IPS DF 19.7 (cell line): ENCODE measurements around the gene OR56A4.
A peak's percentile ranks its signal among the peaks of the same experiment; 100 is the strongest.

Experiments
- DNase-seq: peaks from one replicate; pipeline ENCODE4 v3.0.0-alpha.2; 2013; ENCODE audit warnings: low read depth, low spot score

OR56A4 gene, protein sequence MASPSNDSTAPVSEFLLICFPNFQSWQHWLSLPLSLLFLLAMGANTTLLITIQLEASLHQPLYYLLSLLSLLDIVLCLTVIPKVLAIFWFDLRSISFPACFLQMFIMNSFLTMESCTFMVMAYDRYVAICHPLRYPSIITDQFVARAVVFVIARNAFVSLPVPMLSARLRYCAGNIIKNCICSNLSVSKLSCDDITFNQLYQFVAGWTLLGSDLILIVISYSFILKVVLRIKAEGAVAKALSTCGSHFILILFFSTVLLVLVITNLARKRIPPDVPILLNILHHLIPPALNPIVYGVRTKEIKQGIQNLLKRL

DNA sequence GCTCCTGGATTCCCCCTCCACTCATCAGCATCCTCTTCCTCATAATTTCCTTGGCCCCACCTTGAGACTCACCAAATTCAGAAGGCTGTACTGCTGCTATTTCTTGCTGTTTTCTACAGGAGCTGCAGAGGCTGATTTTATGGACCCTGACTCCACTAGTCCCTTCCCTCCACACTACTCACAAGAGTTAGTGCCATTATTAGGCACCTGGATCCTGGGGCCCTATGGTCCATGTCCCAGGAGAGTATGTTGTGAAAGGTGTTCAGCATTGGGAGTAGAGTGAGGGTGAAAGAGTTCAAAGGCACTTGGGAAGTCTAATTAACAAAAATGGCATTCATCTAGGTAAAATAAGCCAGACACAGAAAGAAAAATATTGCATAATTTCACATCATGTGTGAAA is at the start of gene OR56A4:
Gene OR56A4 (minus strand): TSS at position 101 of the 400 bp plus-strand sequence. CDS start 3,954 bp downstream, outside the sequence.
- no peak for DNase-seq

DNA sequence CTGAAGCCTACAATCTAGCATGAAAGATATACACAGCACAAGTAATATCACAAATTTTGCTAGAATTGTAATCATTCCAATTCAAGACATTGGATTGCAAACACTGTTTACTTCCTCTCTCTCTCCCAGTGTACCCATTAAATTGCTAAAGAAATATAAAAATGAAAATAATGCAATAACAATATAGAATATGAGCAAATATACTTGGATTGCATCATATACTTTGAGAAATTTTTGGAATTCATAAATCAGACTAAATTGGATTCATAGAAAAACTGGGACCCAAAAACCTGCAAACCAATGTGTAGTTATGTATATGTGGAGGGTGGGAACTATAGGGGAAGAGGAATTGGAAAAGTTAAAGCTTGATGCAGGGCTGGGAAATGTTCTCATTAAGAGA is 48.8 kb upstream of the OR56A4 start:
- no peak for DNase-seq

DNA sequence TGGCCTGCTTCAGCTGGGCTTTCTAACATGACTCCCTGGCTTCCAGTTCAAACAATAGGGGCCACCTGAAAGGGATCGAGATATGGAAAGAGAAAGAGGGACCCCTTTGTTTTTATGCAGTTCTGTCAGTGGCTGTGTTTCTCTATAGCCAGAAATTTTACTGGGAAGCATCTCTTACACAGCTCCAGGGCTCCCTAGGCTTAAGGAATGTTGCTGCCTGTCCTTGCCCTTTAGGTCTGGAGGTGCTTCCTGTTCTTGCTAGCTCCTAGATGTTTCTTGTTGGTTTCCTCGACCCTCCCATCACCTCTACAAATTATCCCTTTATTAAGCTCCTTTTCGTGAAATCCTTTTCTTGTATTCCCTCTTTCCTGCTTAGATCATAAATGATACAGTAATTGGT is 45.6 kb upstream of the OR56A4 start:
- no peak for DNase-seq

DNA sequence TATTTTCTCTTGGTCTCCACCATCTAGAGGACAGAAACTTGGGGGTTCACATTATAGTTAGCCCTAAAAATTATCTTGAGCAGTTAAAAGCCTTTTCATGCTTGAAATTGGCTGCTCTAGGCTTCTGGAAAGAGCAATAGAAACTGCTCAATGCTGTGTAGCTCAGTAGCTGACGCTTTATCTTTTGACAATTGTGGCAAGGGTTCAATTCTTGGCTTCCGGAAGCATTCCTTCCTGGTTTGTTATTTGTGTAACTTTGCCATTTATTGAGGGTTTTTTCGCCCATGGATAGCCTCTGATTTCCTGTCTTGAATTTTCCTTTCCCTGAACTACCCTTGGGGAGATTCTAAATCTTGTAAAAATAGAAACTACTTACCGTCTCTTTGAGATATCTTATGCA is 34.1 kb upstream of the OR56A4 start:
- DNase-seq = no peak

DNA sequence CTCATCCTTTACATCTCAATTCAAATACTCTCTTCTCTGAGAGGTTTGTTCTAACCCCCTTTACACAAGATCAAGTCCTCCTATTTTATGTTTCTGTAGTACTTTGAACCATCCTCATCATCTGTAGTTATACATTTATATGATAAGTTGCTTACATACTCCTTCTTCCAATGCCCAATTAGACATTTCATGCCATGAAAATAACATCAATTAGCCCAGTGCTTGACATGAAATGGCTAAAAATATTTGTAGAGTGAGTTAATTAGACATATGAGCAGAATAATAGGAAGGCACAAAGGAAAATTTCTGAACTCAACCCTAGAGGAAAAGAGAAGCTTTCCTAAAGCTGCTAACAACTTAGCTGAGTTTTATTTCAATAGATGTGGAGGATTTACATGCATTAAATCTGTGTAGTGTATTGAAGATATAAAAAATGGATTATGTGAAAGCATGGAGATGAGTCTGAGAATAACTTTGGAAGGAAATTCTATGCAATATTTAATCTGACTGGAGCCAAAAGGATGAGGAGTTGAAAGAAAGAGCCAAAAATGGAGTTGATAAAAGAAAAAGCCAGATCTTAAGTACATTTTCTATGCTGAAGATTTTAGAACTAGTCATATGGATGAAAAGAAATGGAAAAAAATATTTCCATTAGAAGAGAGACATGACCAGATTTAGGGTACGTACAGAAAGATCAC is 24.1 kb upstream of the OR56A4 start, which contains the start of gene OR56A1:
Gene OR56A1 (minus strand): TSS at position 51 of the 698 bp plus-strand sequence. CDS start 3,066 bp downstream, outside the sequence.
- DNase-seq = no peak

DNA sequence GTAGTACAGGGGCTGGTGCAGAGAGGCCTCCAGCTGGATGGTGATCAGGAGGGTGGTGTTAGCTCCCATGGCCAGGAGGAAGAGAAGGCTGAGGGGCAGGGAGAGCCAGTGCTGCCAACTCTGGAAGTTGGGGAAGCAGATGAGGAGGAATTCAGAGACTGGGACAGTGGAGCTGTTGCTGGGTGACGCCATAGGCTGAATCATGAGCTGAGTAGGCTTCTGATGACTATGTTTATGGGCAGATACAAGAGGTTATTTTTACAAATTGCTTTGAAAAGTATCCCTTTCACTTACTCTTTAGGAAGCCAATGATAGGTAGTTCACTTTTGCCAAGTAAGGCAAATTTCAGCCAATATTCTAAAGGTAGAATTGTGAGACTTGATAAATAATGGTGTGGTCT is 20.8 kb upstream of the OR56A4 start:
- DNase-seq = no peak

DNA sequence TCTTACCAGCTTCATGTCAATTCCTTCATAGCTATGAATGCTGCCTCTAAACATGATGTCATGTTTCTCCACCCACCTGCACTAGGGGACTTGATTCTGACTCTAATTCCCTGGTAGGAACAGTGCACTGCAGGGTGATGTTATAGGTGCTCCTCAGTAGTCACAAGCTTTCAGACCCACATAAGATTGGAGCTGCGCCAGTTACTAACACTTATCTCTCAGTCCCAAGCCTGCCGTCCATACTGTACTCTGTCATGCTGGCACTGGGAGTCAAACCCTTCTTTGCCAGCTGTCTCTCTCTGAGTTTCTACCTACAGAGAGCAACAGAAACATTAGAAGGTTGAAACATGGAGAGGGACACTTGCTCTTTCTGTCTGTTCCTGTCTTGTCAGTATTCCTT is 18.3 kb upstream of the OR56A4 start:
- no peak for DNase-seq

DNA sequence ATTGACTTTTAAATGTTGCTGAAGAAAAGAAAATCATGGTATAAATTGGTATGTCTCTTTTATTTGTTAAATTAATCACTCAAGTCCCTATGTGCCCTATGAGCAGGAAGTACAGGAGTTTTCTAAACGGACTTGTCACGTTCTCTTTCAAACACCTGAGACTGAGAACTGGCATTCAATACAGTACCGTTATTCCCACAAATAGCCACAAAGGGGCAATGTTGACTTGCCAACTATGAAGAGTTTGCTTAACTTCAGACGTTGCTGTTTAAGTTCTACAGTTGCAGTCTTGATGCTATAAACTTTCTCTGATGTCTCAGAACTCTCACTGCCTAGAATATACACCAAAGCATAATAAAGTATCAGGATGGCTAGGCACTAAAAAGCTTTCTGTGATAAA is 16.2 kb upstream of the OR56A4 start:
- DNase-seq = peak; percentile 20

DNA sequence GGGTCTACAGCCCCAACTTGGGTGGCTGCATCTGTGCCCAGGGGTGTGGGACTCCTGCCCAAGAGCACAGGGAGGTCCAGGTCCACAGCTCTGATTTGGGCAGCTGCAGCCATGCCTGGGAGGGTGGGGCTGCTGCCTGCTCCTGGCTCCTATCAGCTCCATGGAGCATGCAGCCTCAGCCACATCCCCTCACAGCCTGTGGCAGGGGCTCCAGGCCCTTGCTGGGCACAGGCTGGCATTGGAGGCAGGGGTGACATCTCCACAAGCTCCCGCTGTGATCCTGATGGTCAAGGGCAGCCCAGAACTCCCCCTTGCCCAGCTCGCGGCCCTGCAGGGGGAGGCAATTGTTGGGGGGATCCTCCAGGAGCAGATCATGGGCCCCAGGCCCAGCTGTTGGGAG is 6.3 kb upstream of the OR56A4 start:
- no peak for DNase-seq

DNA sequence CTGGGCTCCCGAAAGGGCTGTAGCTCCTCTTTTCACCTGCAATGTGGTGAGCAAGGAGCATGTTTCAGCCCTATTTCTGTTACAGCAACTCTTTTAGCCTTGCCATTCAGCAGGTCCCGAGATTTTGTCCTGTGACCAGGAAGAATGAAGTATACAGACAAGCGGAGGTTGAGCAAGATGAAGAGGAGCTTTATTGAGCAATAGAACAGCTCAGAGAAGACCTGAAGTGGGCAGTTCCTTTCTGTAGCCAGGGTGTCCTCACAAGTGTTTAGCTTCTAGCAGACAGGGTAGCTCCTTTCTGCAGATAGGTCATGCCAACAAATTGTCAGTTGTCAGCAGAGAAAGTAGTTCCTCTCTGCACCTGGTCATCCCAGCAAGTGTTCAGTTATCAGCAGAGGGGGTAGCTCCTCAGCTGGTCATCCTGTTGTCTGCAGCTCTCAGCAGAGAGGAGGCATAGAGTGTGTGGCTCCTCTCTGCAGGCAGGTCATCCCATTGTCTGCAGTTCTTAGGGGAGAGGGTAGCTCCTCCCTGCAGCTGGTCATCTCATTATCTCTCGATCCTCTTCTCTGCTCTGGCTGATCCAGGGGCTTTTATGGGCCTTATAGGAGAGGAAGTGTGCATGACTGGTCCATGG is 5.4 kb upstream of the OR56A4 start:
- DNase-seq = no peak

DNA sequence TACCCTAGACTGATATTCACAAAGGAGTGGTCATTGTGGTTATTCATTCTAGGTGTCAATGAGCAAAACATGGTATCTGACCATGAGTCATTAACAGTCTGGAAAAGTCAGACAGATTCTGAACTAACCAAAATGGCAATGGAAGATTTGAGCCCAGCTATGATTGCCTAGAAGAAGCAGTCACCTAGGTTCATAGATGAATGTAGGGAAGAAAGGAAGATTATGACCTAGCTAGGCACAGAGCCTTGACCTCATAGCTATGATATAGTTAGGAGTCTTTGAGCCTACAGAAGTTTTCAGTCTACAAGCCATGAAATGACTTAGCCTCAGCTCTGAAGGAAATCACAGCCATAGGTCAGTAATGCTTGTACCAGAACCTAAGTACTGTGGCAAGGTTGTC is 351 bp downstream of the OR56A4 start:
- DNase-seq = no peak

DNA sequence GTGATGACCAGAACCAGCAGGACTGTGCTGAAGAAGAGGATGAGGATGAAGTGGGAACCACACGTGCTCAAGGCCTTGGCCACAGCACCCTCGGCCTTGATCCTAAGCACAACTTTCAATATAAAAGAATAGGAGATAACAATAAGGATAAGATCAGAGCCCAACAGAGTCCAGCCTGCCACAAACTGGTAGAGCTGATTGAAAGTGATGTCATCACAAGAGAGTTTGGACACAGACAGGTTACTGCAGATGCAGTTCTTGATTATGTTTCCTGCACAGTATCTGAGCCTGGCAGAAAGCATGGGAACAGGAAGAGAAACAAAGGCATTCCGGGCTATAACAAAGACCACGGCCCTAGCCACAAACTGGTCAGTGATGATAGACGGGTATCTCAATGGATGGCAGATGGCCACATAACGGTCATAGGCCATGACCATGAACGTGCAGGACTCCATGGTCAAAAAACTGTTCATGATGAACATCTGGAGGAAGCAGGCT is 4.5 kb downstream of the OR56A4 start:
- no peak for DNase-seq

DNA sequence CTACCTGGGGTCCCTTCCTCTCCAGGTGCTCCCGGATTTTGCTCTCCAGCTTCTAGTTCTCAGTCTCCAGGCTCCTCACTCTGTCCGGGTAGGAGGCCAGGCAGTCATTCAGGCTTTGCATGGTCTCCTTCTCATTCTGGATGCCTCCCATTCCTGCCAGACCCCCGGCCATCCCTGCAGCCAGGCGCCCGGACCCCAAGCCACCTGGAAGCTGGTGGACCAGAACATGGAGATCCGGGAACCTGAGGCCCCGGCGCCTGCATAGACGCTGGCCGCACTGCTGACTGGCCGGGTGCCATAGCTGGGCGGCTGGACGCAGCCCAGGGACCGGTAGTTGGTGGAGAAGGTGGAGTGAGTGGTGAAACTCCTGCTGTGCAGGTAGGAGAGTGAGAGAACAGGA is 12.0 kb downstream of the OR56A4 start:
- DNase-seq = no peak

DNA sequence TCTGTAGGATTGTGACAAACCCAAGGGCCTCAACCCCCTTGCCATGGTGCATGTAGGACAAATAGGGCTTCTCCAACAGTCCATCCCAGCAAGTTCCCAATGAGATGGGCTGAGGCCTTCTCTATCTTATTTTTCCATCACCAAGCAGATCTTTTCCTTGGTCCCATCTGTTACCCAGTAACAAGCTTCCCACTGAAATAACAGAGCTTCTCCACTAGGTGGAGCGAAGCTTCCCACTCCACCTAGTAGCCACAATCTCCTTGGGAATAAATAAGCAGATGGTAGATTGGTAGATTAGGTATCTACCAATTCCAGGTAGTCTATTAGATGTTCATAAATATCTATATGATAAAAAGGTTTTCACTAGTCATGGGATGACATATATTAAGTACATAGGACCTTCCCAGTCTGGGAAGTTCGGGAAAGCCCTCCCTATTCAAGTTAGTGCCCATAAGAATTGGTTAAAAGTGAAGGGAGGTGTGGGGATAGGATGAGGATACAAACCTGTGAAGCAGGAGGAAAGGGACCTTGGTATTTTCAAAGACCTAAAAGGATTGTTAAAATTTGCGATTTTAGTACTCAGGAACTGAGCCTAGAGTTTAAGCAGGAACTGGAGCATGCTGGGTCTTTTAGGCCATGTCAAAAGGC is 14.0 kb downstream of the OR56A4 start:
- DNase-seq = peak; percentile 23

DNA sequence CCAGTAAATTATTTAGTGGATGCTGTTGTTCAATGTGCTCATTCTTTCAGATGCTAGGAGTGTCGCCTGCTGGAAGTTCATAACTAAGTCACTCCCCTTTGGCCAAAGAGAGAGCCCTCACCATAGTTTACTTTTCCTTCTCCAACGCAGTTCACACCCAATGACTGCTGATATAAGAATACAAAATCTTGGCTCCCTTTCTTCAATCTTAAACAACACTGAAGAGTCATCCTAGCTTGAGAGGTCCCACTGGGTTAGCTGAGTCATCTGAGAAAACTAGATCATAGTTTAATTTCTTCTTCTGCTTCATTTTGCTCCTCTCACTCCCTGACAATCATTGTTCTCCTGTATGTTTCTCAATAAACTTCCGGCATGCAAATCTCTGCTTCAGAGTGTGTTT is 14.6 kb downstream of the OR56A4 start:
- DNase-seq = no peak

DNA sequence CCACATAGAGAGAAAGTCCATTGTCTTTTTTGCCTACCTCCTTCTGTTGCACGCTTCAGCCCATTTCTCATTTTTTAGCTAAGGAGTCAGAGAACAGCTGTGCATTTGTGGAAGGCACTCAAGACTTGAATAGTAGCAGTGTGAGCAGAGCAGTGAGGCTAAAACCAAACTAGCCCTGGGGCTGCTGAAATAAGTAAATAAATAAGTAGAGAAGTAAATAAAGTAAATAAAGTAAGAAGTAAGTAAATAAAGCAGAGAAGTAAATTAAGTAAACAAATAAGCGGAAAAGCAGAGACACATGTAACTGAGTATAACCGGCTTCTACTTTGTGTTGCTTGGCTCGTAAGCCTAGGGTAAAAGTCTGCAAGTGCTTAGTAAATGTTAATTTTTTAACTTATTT is 17.5 kb downstream of the OR56A4 start:
- no peak for DNase-seq

DNA sequence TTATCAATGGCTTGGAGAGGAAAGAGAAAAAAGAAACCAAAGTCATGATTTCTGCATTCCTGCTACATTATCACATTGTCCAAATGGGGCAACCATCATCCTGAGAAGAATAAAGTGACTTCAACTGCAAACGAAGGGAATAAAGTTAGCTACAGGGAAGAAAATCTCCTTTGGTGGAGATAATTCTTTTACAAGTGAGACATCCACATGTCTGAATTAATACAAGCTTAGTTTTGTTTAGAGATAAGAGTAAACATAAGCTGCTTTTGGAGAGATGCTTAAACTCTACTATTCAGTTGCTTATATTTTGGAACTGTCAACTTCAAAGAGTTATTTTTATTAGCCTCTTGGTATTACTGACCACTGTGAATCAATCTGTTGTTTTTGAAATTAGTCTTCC is 19.9 kb downstream of the OR56A4 start, which contains the start of gene OR52L1:
Gene OR52L1 (minus strand): TSS at position 101 of the 400 bp plus-strand sequence. CDS start 55 bp downstream, at position 46.
- DNase-seq = no peak

DNA sequence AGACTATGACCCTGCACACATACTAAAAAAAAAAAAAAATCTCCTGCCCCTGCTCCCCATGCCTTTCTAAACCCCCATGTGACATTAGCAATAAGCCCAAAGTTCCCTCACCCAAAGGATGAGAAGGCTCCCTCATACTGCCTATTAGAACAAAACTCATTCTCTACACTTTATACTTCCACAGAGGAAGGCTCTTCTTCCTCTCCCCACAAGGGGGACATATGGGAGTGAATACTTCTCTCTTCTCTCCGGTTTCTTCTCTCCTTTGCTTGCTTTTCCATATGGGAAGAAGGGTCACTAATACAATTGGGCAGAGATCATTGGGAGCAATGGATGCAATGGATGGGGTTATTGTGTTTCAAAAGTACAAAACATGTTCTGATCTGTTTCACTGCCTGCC is 23.3 kb downstream of the OR56A4 start:
- no peak for DNase-seq

DNA sequence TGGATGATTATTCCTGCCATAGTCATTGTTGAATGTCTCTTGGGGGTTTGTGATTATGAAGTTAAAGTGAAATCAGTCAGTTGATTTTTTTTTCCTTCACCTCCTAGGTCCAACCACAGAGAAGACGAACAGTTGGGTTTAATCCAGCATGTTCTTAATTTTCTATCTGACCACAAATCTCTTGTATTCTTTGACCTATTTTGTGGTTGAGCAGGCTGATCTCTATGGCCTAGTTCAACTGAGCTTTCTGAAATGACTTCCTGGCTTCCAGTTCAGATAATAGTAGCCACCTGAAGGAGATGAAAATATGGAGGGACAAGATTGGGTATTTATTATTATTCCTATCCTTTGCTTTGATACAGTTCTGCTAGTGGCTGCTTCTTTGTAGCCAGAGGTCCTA is 33.2 kb downstream of the OR56A4 start:
- DNase-seq = no peak

DNA sequence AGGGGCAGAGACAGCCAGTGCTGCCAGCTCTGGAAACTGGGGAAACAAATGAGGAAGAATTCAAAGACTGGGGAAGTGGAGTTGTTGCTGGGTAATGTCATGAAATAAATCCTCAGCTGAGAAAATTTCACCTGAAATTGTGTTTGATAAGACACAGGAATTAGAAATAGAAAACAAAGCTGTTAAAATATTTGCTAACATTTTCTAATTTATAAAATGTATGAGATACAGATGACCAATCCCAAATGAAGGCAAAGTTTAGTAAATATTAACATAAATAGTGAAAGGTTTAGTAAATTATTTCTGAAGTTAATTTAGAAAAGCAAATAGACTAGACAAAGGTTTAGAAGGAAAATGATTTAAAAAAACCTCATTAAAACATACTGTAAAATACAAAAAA is 38.4 kb downstream of the OR56A4 start, which contains the start of gene OR56A5:
Gene OR56A5 (minus strand): TSS at position 101 of the 400 bp plus-strand sequence. CDS start 0 bp downstream, at position 101.
- DNase-seq = no peak

DNA sequence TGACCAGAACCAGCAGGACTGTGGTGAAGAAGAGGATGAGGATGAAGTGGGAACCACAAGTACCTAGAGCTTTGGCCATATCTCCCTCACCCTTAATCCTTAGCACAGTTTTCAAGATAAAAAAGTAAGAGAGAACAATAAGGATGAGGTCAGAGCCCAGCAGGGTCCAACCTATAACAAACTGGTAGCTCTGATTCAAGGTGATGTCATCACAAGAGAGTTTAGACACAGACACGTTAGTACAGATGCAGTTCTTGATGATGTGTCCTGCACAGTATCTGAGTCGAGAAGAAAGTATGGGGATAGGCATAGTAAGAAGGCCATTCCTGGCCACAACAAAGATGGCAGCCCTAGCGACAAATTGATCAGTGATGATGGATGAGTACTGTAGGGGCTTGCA is 39.0 kb downstream of the OR56A4 start:
- no peak for DNase-seq

DNA sequence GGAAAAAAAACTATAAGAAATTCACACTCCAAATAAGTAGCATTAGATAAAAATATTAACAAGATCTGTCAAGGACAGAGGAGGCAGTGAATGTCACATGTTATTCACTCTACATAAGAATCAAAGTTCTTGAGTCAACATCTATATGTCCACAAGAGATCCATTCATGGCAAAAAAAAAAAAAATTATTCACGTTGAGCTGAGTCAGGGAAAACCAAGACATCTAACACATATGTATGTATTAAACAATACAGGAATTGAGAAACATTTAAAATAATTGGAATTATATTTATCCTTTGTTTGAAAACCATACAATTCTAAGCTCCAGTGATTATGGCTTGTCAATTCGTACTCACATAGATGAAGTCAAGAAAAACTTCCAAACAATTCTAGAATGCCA is 39.8 kb downstream of the OR56A4 start:
- DNase-seq = no peak
